GM12878 (cell line): ENCODE results near the gene EPHA8. TPM values are rescaled to one million over a fixed set of nuclear protein-coding genes. Genes with fewer than 3 reads are reported as not detected.

ENCODE experiments used
- ATAC-seq: fragments of 200-7000 bp; cut with Tn5 transposase; 3 replicates; pipeline ENCODE4 v1.9.1; 2020; ENCODE audit warnings: mild to moderate bottlenecking, moderate library complexity
- BruUV-seq: library from RNA; stranded (reverse); fragments of 400-500 nt; replicated peaks from 2 replicates; lab custom pipeline; 2021; lab: Mats Ljungman, UMichigan
- CTCF ChIA-PET: fragments of 300-600 bp; sonication (Branson Sonifier 250); formaldehyde crosslinking; extraction: SDS; loops from one replicate; lab custom pipeline; 2021; ENCODE audit warnings: inconsistent platforms; lab: Yijun Ruan, JAX
- POLR2A ChIA-PET: fragments of 350-600 bp; formaldehyde crosslinking; extraction: SDS; loops from one replicate; lab custom pipeline; 2021; ENCODE audit warnings: inconsistent platforms; lab: Charles Lee
- RAD21 ChIA-PET: fragments of 300-600 bp; sonication (Branson Sonifier 250); formaldehyde crosslinking; loops from one replicate; lab custom pipeline; 2023; ENCODE audit warnings: antibody characterized with exemption; ENCODE audit not compliant: unreplicated experiment; lab: Charles Lee
- SMC1A ChIA-PET: fragments of 300-600 bp; sonication (Branson Sonifier 250); formaldehyde crosslinking; loops from one replicate; lab custom pipeline; 2023; ENCODE audit not compliant: unreplicated experiment, uncharacterized antibody; lab: Charles Lee
- DNase-seq: peaks from one replicate; pipeline ENCODE4 v3.0.0-alpha.2; 2011; ENCODE audit warnings: low read depth, low spot score
- FAIRE-seq: peaks from 3 replicates; lab custom pipeline; 2011; peaks lifted over from hg19 to GRCh38; lab: Jason Lieb, UNC
- H2AFZ ChIP-seq: 2 replicates; pipeline ENCODE4 v1.6.0; 2011; ENCODE audit warnings: low read depth, low read length, control low read depth; ENCODE audit not compliant: control insufficient read depth
- H3K27ac ChIP-seq: 2 replicates; pipeline ENCODE4 v1.5.1; 2011; ENCODE audit warnings: control low read depth; ENCODE audit not compliant: control insufficient read depth, insufficient read depth
- H3K27me3 ChIP-seq, 2 experiments: replicated peaks in 1 of 2; 2 replicates each; pipeline versions ENCODE4 v1.6.0 to v1.6.1; 2011; ENCODE audit warnings: low read length in 1 of 2; ENCODE audit not compliant: control insufficient read depth in 2 of 2, insufficient read depth in 2 of 2
- H3K36me3 ChIP-seq, 2 experiments: 2 replicates each; pipeline ENCODE4 v1.5.1; 2011; ENCODE audit warnings: low read length in 1 of 2; ENCODE audit not compliant: control insufficient read depth in 2 of 2, insufficient read depth in 2 of 2
- H3K4me1 ChIP-seq: 2 replicates; pipeline ENCODE4 v1.6.1; 2011; ENCODE audit warnings: mild to moderate bottlenecking, low read length, moderate library complexity, mixed read lengths; ENCODE audit not compliant: control insufficient read depth, insufficient read depth
- H3K4me2 ChIP-seq: 2 replicates; pipeline ENCODE4 v1.6.0; 2011; ENCODE audit warnings: control low read depth; ENCODE audit not compliant: control insufficient read depth, insufficient read depth
- H3K4me3 ChIP-seq: fragments of 200-600 bp; sonication (generic); 2 replicates; pipeline ENCODE4 v1.5.1; 2016
- H3K79me2 ChIP-seq: 2 replicates; pipeline ENCODE4 v1.6.0; 2011; ENCODE audit warnings: low read length; ENCODE audit not compliant: control insufficient read depth, insufficient read depth
- H3K9ac ChIP-seq: 2 replicates; pipeline ENCODE4 v1.8.0; 2011; ENCODE audit warnings: low read length, control low read depth, mixed read lengths; ENCODE audit not compliant: control insufficient read depth, insufficient read depth
- H3K9me3 ChIP-seq: replicated peaks from 3 replicates; pipeline ENCODE4 v1.5.1; 2011; ENCODE audit warnings: mild to moderate bottlenecking, low read length; ENCODE audit not compliant: control insufficient read depth, insufficient read depth
- H4K20me1 ChIP-seq: 2 replicates; pipeline ENCODE4 v1.6.0; 2011; ENCODE audit not compliant: control insufficient read depth, insufficient read depth
- DPF2 ChIP-seq: fragments of 450-650 bp; IDR thresholded peaks from 2 replicates; pipeline ENCODE4 v1.6.1; 2017; ENCODE audit warnings: mild to moderate bottlenecking
- ESRRA ChIP-seq: IDR thresholded peaks from 2 replicates; pipeline ENCODE4 v1.6.1; 2012; ENCODE audit warnings: mild to moderate bottlenecking, low read length, improper control_type of control experiment
- FOS ChIP-seq: IDR thresholded peaks from 3 replicates; pipeline ENCODE4 v1.6.1; 2011; ENCODE audit warnings: borderline replicate concordance; ENCODE audit not compliant: insufficient read length; ENCODE audit errors: extremely low read depth
- IRF5 ChIP-seq: fragments of 450-650 bp; IDR thresholded peaks from 2 replicates; pipeline ENCODE4 v1.6.1; 2017; ENCODE audit warnings: borderline replicate concordance
- KDM1A ChIP-seq: fragments of 200-600 bp; sonication (generic); IDR thresholded peaks from 2 replicates; pipeline ENCODE4 v1.6.1; 2016; ENCODE audit warnings: borderline replicate concordance
- MEF2A ChIP-seq: IDR thresholded peaks from 2 replicates; pipeline ENCODE4 v1.6.1; 2011; ENCODE audit warnings: low read depth, mild to moderate bottlenecking, low read length, moderate library complexity; ENCODE audit not compliant: insufficient read depth
- MTA3 ChIP-seq: IDR thresholded peaks from 2 replicates; pipeline ENCODE4 v1.6.1; 2012; ENCODE audit warnings: low read length, inconsistent platforms, borderline replicate concordance
- NFXL1 ChIP-seq: fragments of 450-650 bp; IDR thresholded peaks from 2 replicates; pipeline ENCODE4 v1.6.1; 2017; ENCODE audit warnings: antibody characterized with exemption, mild to moderate bottlenecking, borderline replicate concordance
- PAX8 ChIP-seq: fragments of 450-650 bp; IDR thresholded peaks from 2 replicates; pipeline ENCODE4 v1.6.1; 2017; ENCODE audit warnings: mild to moderate bottlenecking, moderate library complexity
- POLR2AphosphoS2 ChIP-seq: IDR thresholded peaks from 2 replicates; pipeline ENCODE4 v1.6.1; 2011; ENCODE audit warnings: low read depth, mild to moderate bottlenecking, low read length, improper control_type of control experiment, moderate library complexity
- RFX5 ChIP-seq: IDR thresholded peaks from 2 replicates; pipeline ENCODE4 v1.6.1; 2011; ENCODE audit warnings: low read depth, low read length, improper control_type of control experiment
- RUNX3 ChIP-seq: IDR thresholded peaks from 2 replicates; pipeline ENCODE4 v1.6.1; 2012; ENCODE audit warnings: low read length, inconsistent platforms
- SMARCA5 ChIP-seq: fragments of 450-650 bp; IDR thresholded peaks from 2 replicates; pipeline ENCODE4 v1.6.1; 2017; ENCODE audit warnings: mild to moderate bottlenecking
- SP1 ChIP-seq: IDR thresholded peaks from one replicate; pipeline ENCODE4 v1.6.1; 2011; ENCODE audit warnings: low read depth, low read length
- STAT3 ChIP-seq: IDR thresholded peaks from 2 replicates; pipeline ENCODE4 v1.6.1; 2011; ENCODE audit warnings: low read depth, low read length, improper control_type of control experiment
- TAF1 ChIP-seq: IDR thresholded peaks from 2 replicates; pipeline ENCODE4 v1.6.1; 2011; ENCODE audit warnings: mild to moderate bottlenecking, low read depth, low read length, borderline replicate concordance
- TCF12 ChIP-seq: IDR thresholded peaks from 2 replicates; pipeline ENCODE4 v1.6.1; 2011; ENCODE audit warnings: low read depth, mild to moderate bottlenecking, low read length
- TCF3 ChIP-seq: IDR thresholded peaks from 2 replicates; pipeline ENCODE4 v1.6.1; 2012; ENCODE audit warnings: low read depth, mild to moderate bottlenecking, low read length, borderline replicate concordance; ENCODE audit not compliant: insufficient read depth
- YY1 ChIP-seq: IDR thresholded peaks from 2 replicates; pipeline ENCODE4 v1.6.1; 2011; ENCODE audit warnings: low read depth, mild to moderate bottlenecking, low read length
- ZBTB40 ChIP-seq: fragments of 450-650 bp; IDR thresholded peaks from 2 replicates; pipeline ENCODE4 v1.6.1; 2016; ENCODE audit warnings: mild to moderate bottlenecking, moderate library complexity, borderline replicate concordance
- WGBS: methylation state at CpG from one replicate; pipeline ENCODE4 v1.1.6; 2016; ENCODE audit warnings: low lambda C conversion rate; ENCODE audit not compliant: insufficient replicate concordance, insufficient coverage; ENCODE audit errors: missing lambda C conversion rate; 5-methylcytosine and 5-hydroxymethylcytosine counted together
- in situ Hi-C: fragments of 300-500 bp; cut with MboI; formaldehyde crosslinking; loops from 9 replicates; pipeline ENCODE4 v1.14.3; 2018; ENCODE audit warnings: mixed read lengths
- intact Hi-C: fragments of 100-400 bp; cut with micrococcal nuclease; formaldehyde crosslinking; loops from one replicate; pipeline ENCODE4 v1.14.2; 2022; ENCODE audit not compliant: unreplicated experiment
- polyA plus RNA-seq, 11 experiments: library from polyadenylated mRNA; depleted of rRNA in 4 of 11; unstranded in 6 of 11; stranded (reverse) in 5 of 11; fragments of >200 nt; fragmentation: Nextera tagmentation in 4 of 11; fragmentation: Illumina TruSeq in 1 of 11; extraction: Ambion mirVana in 4 of 11; extraction: Trizol in 1 of 11; gene quantifications; 1 replicate in 1 of 11; 2 replicates in 10 of 11; pipeline versions ENCODE4 v1.2.1 to v1.2.3, GENCODE V29; 2011 to 2016; ENCODE audit warnings: inconsistent platforms in 2 of 11, missing spikeins in 2 of 11, low read depth in 1 of 11
- total RNA-seq, 4 experiments: library from RNA; depleted of rRNA in 3 of 4; stranded (reverse); fragments of >200 nt in 3 of 4; fragmentation: Illumina TruSeq in 1 of 4; extraction: Trizol in 1 of 4; gene quantifications; 2 replicates each; pipeline versions ENCODE4 v1.2.1 to v1.2.3, GENCODE V29; 2013 to 2021

EPHA8 gene
- total and polyA plus RNA-seq, 10 of the 15 experiments (the other 5 are each of a cell fraction or from before 2014, with no cell fraction given) = not detected

GRCh38 chr1:22584970-22585369 lies 21.7 kb downstream of the EPHA8 start:
- Histone ChIP-seq H3K27ac (no peak overlapping the region), H3K79me2 (no peaks in the 10 kb centered on the region), H3K9ac (no peak overlapping the region), H3K36me3 (no peaks in the 10 kb centered on the region), H2AFZ (no peak overlapping the region), H3K4me1 (no peaks in the 10 kb centered on the region), H3K27me3 (no peaks in the 10 kb centered on the region; a peak in 1 of 4 replicates), H3K9me3 (no peaks in the 10 kb centered on the region), H4K20me1 (no peaks in the 10 kb centered on the region), H3K4me3 (no peak overlapping the region), H3K4me2 (no peak overlapping the region)
- 36% methylated on average over 9 of the region's 9 CpGs for WGBS
- CTCF ChIA-PET = no interaction called here
- DNase-seq = no peak
- in situ Hi-C loops = no loop called here
- no TSS peak for BruUV-seq
- SMC1A ChIA-PET = no interaction called here
- POLR2A ChIA-PET = no interaction called here
- ATAC-seq = no peak
- TF ChIP-seq IRF5 = no peak
- no peak for TF ChIP-seq ZBTB40
- TF ChIP-seq MEF2A = no peak
- no peak for TF ChIP-seq NFXL1
- TF ChIP-seq TAF1 = no peak
- no peak for TF ChIP-seq YY1
- no peak for TF ChIP-seq FOS
- TF ChIP-seq RUNX3 = no peak
- no peak for TF ChIP-seq MTA3
- TF ChIP-seq TCF12 = no peak
- no peak for TF ChIP-seq DPF2
- TF ChIP-seq PAX8 = no peak
- TF ChIP-seq POLR2AphosphoS2 = no peak
- no peak for TF ChIP-seq STAT3
- no peak for TF ChIP-seq ESRRA
- no peak for TF ChIP-seq RFX5
- TF ChIP-seq KDM1A = no peak
- no peak for TF ChIP-seq SP1
- TF ChIP-seq SMARCA5 = no peak
- no peak for TF ChIP-seq TCF3
- FAIRE-seq = no peak
- intact Hi-C loops = no loop called here
- RAD21 ChIA-PET = no interaction called here
